Activated CD8-positive, alpha-beta memory T cell treated with anti-CD3 and anti-CD28 coated beads for 4 hours (primary cell): ENCODE results near the gene ACAP3.

Experiments
- DNase-seq, 2 donors: peaks; one replicate each; pipeline ENCODE4 v3.0.0-alpha.2; 2020; ENCODE audit warnings: low read depth in 2 of 2

ACAP3 gene

DNA sequence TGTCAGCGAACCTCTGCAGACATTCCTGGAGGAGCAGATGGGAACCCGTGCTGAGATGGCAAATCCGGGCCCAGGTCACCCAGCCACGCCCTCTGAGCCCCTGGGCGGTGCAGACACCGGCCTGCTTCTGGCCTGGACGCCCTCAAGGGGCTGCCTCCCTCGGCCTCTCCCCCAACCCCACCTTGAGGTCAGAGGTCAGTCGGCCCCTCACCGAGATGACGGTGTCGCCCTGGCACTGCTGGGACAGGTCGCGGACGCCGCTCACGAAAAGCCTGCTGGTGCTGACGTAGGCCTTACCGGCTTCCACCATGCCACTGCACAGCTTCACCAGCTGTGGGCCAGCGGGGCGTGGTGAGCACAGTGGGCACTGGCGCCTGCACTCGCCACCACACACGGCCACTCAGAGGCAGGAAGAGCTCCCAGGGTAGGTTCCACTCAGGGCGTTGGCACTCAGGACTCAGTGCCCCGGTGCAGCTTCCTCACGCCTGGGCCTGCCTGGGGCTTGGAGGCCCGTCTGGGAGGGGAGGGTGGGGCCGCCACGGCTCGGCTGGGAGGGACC, 4.7 kb downstream of the ACAP3 start:
- no peak for DNase-seq

DNA sequence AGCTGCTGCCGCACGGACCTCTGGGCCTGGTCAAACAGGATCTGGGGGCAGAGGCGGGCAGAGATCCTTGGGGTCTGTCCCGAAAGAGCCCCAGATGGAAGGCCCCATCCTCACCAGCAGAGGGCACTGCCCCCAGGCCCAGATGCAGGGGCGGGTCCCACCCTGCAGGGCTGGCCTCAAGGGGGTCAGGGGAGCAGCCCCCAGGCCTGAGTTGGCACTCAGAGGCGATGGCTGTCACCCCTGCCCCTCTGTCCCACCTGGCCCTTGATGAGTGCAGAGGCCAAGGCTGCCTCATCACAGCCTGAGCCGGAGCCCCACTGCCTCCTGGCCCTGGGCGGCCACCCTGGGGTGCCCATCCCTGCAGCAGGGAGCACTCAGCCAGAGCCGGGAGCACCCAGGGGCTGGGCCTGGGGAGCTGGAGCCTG, 5.7 kb downstream of the ACAP3 start:
- DNase-seq: no peak

DNA sequence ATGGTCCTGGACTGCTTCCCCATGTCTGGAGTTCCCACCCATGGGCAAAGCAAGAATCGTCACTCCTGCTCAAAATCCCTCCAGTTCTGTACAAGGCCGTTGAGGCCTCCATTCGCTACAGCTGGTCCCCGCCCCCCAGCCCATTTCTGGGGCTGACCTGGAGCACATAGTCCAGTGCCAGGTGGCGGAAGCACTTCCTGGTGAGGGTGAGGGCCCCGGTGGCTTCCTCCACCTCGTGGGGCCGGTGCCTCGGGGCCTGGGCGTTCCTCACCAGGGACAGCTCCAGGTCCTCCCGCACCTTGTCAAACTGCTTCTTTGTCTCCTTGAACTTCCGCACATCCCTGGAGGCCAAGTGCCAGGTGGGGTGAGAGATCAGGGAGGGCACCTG, 7.4 kb downstream of the ACAP3 start:
- DNase-seq: no peak

DNA sequence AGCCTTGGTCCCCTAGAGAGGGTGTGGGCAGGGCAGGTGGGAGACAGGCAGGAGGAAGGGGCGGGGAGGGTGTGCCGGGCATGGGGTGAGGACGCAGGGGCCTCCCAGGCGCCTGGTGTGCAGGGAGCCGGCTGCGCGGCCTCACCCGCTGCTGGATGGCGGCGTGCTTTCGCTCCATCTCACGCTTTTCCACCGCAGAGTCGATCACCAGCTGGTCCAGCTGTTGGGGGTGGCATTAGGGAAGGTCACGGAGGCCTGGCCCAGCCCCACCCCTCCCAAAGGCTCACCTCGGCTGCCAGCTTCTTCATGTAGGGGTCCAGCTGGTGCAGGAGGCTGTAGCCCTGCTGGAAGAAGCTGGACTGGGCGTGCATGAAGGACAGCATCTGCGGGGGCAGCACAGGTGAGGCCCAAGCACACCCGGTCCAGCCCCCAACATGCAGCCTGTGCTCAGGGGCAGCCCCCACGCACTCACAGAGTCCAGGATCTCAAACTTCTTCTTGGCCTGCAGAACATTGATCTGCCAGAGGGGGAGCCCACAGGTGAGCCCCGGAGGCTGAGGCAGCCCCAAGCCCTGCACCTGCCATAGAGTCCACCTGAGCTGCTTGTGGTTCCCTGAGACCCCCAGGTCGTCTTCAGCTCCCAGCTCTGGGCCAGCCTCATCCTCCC, 7.9 kb downstream of the ACAP3 start:
- DNase-seq: no peak

DNA sequence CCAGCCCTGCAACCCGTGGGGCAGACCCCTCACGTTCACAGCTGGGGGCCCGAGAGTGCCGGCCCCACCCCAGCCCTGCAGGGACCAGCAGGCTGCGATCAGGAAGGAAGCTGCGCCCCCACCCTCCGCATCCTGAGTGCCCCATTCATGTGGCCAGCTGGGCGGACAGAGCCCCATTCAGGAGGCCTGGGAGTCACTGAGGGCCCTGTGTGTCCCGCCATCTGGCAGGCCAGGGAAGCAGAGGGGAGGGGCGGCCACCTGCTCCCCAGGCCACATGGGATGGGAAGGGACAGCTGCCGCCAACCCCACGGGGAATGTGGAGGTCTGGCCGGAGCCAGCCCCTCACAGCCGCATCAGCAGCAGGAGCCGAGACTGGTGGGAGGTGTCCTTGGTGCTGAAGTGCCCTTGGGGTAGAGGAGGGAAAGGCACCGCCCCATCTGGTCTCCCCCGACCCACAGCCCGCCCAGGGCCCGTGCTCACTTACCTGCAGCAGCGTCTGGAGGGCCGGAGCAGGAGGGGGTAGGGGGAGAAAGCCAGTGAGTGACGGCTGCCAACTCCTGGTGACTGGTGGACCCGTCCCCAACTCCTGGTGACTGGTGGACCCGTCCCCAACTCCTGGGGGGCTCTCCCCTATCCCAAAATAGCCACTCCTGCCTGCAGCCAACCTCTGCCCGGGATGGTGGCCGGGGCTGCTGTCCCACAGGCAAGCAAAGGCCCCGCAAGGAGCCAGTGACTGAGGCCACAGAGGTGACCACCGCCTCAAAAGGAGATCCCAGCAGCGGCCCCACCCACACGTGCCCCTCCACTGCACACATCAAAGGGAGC, 8.7 kb downstream of the ACAP3 start:
- DNase-seq: no peak

DNA sequence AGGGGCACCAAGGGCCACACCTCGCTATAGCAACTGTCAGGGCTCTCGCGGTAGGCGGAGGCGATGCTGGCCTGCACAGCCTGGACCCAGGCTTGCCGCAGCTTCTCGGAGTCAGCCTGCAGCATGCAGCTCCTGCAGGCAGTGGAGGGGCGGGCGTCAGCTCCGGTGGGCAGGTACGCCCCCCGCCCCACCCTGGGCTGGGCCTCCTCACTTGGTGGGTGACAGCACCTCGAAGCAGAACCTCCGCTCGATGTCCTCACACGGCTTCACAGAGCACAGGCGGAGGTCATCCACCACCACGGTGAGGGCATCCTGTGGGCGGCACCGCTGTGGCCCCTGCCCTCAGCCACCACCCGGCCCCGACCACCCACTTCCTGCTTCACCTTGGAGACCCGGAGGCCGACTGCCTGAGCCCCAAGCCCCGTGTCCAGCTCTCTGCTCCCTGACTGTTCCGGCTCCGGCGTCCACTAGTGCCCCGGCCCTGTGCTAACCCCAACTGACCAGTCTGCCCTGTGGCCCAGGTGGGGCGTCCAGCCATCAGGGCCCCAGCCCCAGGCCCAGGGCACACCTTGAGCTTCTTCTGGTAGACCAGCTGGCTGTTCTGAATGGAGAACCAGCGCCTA, 9.8 kb downstream of the ACAP3 start:
- no peak for DNase-seq

DNA sequence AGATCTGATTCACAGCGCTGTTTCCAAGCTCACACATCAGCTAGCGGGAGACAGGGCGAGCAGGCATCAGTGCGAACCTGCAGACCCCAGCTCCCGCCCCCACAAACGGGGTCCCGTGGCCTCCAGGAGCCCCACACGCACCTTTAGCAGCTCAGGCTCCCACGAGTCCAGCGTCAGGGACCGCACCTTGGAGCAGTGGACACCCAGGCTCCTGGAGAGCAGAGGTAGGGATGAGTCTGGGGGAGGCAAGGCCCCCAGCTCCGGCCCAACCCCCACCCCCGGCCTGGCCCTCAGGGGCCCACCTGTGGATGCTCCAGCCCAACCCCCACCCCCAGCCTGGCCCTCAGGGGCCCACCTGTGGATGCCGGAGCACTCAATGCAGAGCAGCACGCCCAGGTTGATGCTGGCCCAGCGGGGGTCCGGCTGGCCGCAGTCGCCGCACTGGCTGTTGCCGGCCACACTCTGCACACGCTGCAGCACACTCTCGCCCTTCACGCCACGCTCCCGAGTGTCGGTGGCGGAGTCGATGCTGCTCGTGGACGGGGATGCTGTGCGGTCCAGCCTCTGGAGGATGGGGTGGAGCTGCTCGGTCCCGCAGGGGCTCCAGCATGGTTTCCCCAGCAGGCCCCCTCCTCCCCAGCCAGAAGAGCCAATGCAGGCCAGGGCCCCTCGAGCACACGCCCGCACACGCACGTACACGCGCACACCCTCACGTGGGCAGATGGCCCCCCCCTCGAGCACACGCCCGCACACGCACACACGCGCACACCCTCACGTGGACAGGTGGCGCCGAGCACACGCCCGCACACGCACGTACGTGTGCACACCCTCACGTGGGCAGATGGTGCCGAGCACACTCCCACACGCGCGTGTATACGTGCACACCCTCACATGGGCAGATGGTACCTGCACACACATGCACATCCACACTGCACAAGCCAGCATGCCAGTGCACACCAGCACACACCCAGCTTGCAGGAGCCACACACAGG, 11.4 kb downstream of the ACAP3 start:
- no peak for DNase-seq

DNA sequence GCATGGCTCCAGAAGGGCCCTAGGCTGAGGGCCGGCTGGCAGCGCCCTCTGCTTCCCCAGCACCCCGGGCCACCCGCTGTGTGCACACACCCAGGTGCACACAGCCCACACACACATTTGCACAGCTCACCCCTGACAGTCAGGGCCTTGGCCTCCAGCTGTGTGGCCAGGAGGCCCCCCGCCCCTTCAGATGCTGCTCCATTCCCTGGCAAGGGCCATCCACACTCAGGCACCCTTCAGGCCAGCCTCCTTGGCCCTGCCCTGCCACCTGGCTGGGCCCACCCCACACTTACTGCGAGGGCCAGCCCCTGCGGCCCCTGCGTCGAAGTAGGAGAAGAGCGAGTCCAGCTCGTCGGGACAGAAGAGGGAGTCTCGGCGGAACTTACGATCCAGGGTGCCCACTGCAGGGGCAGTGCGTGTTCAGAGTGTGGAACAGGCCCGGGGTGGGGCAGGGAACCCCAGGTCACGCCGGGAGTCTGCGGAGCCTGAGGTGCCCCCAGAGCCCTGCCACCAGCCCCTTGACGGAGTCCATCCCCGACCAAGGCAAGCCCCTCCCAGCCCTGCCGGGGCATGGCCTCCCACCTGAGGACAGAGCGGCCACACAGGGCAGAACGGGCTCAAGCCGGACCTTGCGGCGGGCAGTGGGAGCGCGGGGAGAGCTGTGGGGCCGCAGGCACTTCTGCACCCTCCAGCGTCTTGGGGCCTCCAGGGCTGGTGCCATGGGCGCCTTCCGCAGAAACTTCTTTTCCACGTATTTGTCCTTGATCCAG, 12.4 kb downstream of the ACAP3 start:
- no peak for DNase-seq

DNA sequence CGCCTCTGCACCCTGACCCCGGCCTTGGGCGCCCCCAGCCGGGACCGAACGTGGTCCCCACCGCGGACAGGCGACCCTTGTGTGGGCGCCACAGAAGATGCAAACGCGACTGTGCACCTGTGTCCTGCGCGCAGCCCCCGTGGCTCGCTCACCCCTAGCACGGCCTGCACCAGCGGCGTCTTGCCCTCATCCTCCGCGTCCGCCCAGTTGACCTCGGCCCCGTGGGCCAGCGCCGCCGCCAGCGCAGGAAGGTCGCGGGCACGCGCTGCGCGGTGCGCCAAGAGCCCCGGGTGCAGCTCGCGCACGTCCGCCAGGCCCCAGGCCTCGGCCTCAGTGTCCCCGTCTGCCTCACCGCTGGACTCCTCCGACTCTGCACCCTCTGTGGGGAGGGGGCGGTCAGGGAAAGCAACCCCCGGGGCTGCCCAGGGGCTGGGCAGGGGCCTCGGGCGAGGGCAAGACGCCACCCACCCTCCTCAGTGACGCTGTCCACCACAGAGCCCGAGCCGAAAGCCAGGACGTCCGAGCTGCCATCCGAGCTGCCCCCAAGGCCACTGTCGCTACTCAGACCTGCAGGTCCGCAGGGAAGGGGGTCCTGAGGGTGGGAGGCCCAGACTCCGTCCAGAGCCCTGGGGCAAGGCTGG, 13.4 kb downstream of the ACAP3 start:
- no peak for DNase-seq

DNA sequence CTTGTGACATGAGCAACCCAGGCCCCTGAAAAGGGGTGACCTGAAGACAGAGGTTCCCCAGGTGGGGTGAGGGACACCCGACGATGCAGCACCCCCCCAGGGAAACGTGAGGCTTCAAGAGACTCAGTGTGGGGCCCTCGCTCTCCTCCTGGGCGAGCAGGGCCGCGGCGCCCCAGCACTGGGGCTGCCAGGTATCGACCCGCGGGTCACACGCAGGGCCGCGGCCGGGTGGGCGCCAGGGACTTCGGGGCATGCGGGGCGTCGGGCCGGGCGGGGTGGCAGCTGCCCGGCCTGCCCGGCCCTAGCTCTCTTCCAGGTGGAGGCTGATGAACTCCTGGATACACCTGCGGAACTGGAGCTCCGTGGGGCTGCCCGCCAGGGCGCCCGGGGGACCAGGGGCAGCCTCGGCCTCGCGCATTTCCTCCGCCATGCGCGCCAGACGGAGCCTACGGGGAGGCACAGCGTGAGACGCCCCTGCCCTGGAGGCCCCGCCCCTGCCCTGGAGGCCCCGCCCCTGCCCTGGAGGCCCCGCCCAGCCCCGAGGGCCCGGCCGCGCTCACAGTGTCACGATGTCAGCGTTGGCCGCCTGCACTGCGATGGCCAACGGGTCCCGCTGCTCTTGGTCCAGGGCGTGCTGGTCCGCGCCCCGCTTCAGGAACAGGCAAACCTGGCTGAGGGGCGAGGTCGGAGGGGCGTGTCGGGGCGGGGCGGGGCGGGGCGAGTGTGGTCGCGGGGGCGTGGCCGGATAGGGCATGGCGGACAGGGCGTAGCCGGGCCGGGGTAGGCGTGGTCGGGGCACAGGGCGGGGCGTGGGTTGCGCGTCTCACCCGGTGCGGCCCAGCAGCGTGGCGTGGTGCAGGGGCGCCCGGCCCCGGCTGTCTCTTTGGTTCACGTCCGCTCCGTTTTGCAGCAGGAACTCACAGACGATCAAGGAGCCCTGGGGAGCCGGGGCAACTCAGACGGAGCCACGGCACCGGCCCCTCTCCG, 14.2 kb downstream of the ACAP3 start:
- DNase-seq: no peak

DNA sequence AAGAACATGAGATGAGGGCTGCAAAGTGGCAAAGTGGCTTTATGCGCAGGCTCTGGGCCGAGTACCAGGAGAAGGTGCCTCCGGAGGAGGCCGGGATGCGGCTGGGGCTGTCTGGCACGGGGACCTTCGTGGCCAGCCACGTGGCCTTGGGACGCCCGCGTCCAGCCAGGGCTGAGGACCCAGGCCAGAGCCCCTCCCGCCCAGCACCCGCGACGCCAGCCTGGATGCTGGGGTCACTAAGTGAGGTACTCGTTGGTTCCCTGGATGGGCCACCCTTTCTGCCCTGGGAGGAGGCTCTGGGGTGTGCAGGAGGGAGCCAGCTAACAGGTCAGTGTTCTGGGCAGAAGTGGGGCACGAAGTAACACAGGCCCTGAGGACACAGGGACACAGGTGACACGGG, 14.9 kb downstream of the ACAP3 start:
- DNase-seq: no peak

DNA sequence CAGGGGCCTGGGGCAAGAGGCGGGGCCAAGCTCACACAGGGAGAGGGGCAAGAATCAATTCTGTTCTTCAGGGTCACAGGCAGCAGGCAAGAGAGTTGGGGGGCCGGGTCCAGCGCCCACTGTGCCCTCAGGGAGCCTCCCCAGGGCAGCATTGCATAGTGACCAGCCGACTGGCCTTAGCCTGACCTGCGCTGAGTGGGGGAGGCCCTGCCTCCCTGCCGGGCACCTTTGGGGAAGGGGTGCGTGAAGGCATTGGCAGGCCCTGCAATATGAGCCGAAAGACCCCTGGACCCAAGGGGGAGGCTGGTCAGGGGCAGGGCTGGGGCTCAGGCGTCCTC, 15.3 kb downstream of the ACAP3 start:
- no peak for DNase-seq

DNA sequence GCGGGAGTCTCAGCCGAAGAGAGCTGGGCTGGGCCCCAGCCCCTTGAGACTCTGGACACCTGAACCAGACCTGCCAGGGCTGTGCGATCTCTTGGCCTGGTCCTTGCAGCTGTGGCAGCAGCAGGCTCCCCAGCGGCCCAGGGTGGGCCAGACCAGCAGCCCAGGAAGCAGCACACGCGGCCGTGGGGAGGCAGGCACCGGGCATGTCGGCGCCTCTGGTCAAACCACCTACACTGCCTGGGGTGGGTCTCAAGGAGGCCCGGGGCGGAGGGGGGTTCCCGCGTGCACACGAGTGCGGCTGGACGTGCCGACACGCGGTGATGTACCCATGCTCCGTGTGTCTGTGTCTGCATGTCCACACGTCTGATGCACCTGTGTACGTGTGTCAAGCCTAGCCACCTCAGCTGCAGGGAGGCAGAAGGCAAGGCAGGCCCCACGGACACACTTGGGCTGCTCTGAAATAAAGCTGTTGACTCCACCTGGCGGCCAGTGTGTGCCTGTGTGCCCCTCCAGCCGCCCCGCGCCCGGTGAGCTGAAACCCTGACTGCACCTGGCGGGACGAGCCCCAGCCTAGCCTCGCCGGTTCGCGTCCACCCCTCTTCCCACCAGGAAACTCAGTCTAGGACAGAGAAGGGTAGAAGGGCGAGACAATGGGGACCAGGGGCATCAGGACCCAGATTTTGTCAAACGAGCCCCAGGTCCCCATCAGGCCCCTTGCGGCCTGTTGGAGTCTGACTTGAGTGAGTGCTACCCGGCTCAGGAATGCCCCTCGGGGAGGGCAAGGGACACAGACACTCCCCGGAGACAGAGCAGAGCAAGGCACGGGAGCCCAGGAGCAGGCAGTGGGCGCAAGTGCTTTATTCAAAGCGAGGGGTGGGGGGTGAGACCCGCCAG, 15.9 kb downstream of the ACAP3 start:
- peak in 1 of 2 donors; percentile 41 for DNase-seq

DNA sequence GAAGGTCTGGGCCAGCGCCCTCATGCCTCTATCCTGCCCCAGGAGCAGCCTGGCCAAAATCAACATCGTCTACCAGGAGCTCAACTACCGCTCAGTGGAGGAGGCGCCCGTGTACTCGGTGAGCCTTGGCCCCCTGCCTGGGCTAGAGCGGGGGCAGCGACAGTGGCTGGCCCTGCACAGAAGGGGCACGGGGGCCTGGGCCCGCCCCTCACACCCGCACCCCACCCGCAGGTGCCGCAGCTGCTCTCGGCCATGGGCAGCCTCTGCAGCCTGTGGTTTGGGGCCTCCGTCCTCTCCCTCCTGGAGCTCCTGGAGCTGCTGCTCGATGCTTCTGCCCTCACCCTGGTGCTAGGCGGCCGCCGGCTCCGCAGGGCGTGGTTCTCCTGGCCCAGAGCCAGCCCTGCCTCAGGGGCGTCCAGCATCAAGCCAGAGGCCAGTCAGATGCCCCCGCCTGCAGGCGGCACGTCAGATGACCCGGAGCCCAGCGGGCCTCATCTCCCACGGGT, 16.7 kb downstream of the ACAP3 start:
- DNase-seq: no peak

DNA sequence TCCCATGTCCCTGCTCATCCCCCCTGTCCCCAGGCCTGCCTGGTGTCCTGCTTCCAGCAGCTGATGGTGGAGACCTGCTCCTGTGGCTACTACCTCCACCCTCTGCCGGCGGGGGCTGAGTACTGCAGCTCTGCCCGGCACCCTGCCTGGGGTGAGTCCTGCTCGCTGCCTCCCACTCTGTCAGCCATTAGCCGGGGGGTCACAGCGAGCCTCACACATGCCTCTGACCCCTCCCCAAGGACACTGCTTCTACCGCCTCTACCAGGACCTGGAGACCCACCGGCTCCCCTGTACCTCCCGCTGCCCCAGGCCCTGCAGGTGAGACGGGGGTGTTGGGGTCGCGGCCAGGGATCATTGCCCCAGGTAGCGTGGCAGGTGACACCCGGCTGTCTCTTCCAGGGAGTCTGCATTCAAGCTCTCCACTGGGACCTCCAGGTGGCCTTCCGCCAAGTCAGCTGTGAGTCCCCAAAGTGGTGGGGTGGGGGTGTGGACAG, 17.4 kb downstream of the ACAP3 start:
- no peak for DNase-seq

DNA sequence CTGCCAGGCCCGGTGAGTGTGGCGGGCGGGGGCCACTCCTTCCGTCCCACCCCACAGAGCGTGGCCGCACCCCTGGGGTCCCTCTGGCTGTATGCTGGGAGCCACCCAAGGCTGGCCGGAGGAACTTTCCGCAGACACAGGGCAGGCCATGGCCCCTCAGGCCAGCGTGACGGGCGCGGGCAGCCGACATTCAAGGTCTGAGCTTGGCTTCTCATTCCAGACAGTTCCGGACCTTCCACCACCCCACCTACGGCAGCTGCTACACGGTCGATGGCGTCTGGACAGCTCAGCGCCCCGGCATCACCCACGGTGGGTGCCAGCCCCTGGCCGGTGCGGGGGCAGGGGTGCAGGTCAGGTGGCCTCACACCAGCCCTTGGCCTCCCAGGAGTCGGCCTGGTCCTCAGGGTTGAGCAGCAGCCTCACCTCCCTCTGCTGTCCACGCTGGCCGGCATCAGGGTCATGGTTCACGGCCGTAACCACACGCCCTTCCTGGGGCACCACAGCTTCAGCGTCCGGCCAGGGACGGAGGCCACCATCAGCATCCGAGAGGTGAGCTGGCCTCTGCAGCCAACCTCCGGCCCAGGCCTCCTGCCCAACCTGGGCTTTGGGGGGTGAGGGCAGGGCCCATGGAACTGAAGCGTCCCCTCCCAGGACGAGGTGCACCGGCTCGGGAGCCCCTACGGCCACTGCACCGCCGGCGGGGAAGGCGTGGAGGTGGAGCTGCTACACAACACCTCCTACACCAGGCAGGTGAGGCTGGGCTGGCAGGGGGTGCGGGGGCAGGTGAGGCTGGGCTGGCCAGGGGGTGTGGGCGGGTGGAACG, 20.2 kb downstream of the ACAP3 start:
- DNase-seq: no peak
